H1 (cell line): ENCODE results near the gene ATF7IP2. TPM values are rescaled to one million over a fixed set of nuclear protein-coding genes. Genes with fewer than 3 reads are reported as not detected.
"Not testable (repeated sequence)": the region's sequence is repeated elsewhere in the genome, so short reads cannot be mapped to it uniquely, and the experiment has no call there.

ENCODE experiments used
- CTCF ChIA-PET: fragments of 300-600 bp; sonication (Branson Sonifier 250); formaldehyde crosslinking; loops from one replicate; lab custom pipeline; 2021; ENCODE audit not compliant: partially characterized antibody; lab: Charles Lee
- POLR2A ChIA-PET: fragments of 300-600 bp; sonication (Branson Sonifier 250); formaldehyde crosslinking; loops from one replicate; lab custom pipeline; 2021; ENCODE audit warnings: inconsistent platforms; ENCODE audit not compliant: partially characterized antibody; lab: Charles Lee
- DNase-seq, 2 experiments: peaks; one replicate each; pipeline versions ENCODE4 v3.0.0 to v3.0.0-alpha.2; 2010 to 2022; ENCODE audit warnings: low spot score in 2 of 2, low read depth in 1 of 2, mixed read lengths in 1 of 2
- FAIRE-seq: peaks from 2 replicates; lab custom pipeline; 2011; peaks lifted over from hg19 to GRCh38; lab: Jason Lieb, UNC
- H2AFZ ChIP-seq: 2 replicates; pipeline ENCODE4 v1.8.1; 2012; ENCODE audit warnings: low read length, inconsistent platforms
- H2AK5ac ChIP-seq: 2 replicates; pipeline ENCODE4 v1.6.1; 2013; ENCODE audit warnings: low read depth, low read length
- H2BK120ac ChIP-seq: replicated peaks from 2 replicates; pipeline ENCODE3; 2013; ENCODE audit warnings: low read depth, low read length, inconsistent platforms
- H2BK12ac ChIP-seq: 2 replicates; pipeline ENCODE4 v1.6.1; 2013; ENCODE audit warnings: low read depth, low read length
- H2BK15ac ChIP-seq: 2 replicates; pipeline ENCODE4 v1.6.1; 2013; ENCODE audit warnings: low read length
- H2BK20ac ChIP-seq: 2 replicates; pipeline ENCODE4 v1.6.1; 2013; ENCODE audit warnings: low read length
- H2BK5ac ChIP-seq: 2 replicates; pipeline ENCODE4 v1.6.1; 2013; ENCODE audit warnings: low read depth, low read length
- H3K14ac ChIP-seq: 2 replicates; pipeline ENCODE4 v1.6.1; 2013; ENCODE audit warnings: inconsistent platforms; ENCODE audit not compliant: insufficient read length
- H3K18ac ChIP-seq: 2 replicates; pipeline ENCODE4 v1.6.1; 2013; ENCODE audit warnings: low read length; ENCODE audit errors: extremely low read depth
- H3K23ac ChIP-seq: 2 replicates; pipeline ENCODE4 v1.6.1; 2013; ENCODE audit warnings: inconsistent platforms; ENCODE audit not compliant: insufficient read length
- H3K23me2 ChIP-seq: 2 replicates; pipeline ENCODE4 v1.6.1; 2013; ENCODE audit warnings: low read depth, low read length
- H3K27ac ChIP-seq: 2 replicates; pipeline ENCODE4 v1.6.1; 2011; ENCODE audit warnings: low read depth, low read length, inconsistent platforms
- H3K27me3 ChIP-seq, 4 experiments: replicated peaks in 1 of 4; 1 replicate in 1 of 4; 2 replicates in 3 of 4; pipeline versions ENCODE4 v1.6.1 to v1.8.1; 2011 to 2013; ENCODE audit warnings: low read length in 3 of 4, mild to moderate bottlenecking in 3 of 4, inconsistent platforms in 2 of 4, mixed read lengths in 2 of 4, moderate library complexity in 1 of 4; ENCODE audit not compliant: control insufficient read depth in 3 of 4, insufficient read depth in 3 of 4; ENCODE audit errors: extremely low read depth in 1 of 4
- H3K36me3 ChIP-seq, 4 experiments: 2 replicates each; pipeline versions ENCODE4 v1.6.1 to v1.8.1; 2011 to 2013; ENCODE audit warnings: mild to moderate bottlenecking in 4 of 4, low read length in 3 of 4, moderate library complexity in 2 of 4, control low read depth in 1 of 4, inconsistent platforms in 1 of 4; ENCODE audit not compliant: insufficient read depth in 4 of 4, control insufficient read depth in 2 of 4
- H3K4ac ChIP-seq: replicated peaks from 2 replicates; pipeline ENCODE3; 2013; ENCODE audit warnings: low read length, low read depth, mixed read lengths, inconsistent platforms; ENCODE audit not compliant: insufficient read length
- H3K4me1 ChIP-seq, 4 experiments: replicated peaks in 1 of 4; 1 replicate in 1 of 4; 2 replicates in 3 of 4; pipeline versions ENCODE4 v1.6.1 to v1.8.1; 2011 to 2013; ENCODE audit warnings: low read length in 3 of 4, inconsistent platforms in 2 of 4, mixed read lengths in 1 of 4; ENCODE audit not compliant: insufficient read depth in 4 of 4, control insufficient read depth in 3 of 4
- H3K4me2 ChIP-seq, 2 experiments: 2 replicates each; pipeline versions ENCODE4 v1.6.1 to v1.8.1; 2011 to 2013; ENCODE audit warnings: low read depth in 2 of 2, low read length in 2 of 2, control low read depth in 1 of 2, inconsistent platforms in 1 of 2, mild to moderate bottlenecking in 1 of 2; ENCODE audit not compliant: insufficient read depth in 1 of 2
- H3K4me3 ChIP-seq, 4 experiments: fragments of 200-600, 300-600 bp in 1 of 4; sonication (generic), shearing (Covaris generic), sonication (Bioruptor Twin) in 1 of 4; 2 replicates each; pipeline versions ENCODE4 v1.5.1 to v1.8.1; 2011 to 2016; ENCODE audit warnings: low read length in 4 of 4, low read depth in 3 of 4, control low read depth in 2 of 4, inconsistent platforms in 2 of 4, mild to moderate bottlenecking in 2 of 4, mixed read lengths in 1 of 4, moderate library complexity in 1 of 4; ENCODE audit not compliant: insufficient read depth in 2 of 4; ENCODE audit errors: extremely low read depth in 1 of 4
- H3K56ac ChIP-seq: replicated peaks from 2 replicates; pipeline ENCODE3; 2013; ENCODE audit warnings: low read depth, mild to moderate bottlenecking, mixed read lengths, low read length, inconsistent platforms; ENCODE audit not compliant: insufficient read length
- H3K79me1 ChIP-seq: 2 replicates; pipeline ENCODE4 v1.6.1; 2013; ENCODE audit warnings: low read depth, low read length, control low read depth
- H3K79me2 ChIP-seq, 2 experiments: 2 replicates each; pipeline versions ENCODE4 v1.6.1 to v1.8.1; 2012 to 2013; ENCODE audit warnings: low read length in 2 of 2, mild to moderate bottlenecking in 2 of 2, inconsistent platforms in 1 of 2; ENCODE audit not compliant: insufficient read depth in 2 of 2, control insufficient read depth in 1 of 2
- H3K9ac ChIP-seq, 4 experiments: replicated peaks in 1 of 4; 1 replicate in 1 of 4; 2 replicates in 3 of 4; pipeline versions ENCODE4 v1.6.1 to v1.8.1; 2011 to 2013; ENCODE audit warnings: low read depth in 3 of 4, low read length in 3 of 4, control low read depth in 2 of 4, mild to moderate bottlenecking in 2 of 4, moderate library complexity in 2 of 4, inconsistent platforms in 1 of 4; ENCODE audit errors: extremely low read depth in 1 of 4
- H3K9me3 ChIP-seq, 2 experiments: 2 replicates each; pipeline versions ENCODE4 v1.6.1 to v1.8.1; 2012 to 2013; ENCODE audit warnings: mild to moderate bottlenecking in 2 of 2, moderate library complexity in 2 of 2, control low read depth in 1 of 2, inconsistent platforms in 1 of 2, low read depth in 1 of 2, low read length in 1 of 2, mixed read lengths in 1 of 2; ENCODE audit not compliant: insufficient read depth in 2 of 2
- H4K20me1 ChIP-seq, 2 experiments: replicated peaks in 1 of 2; 2 replicates each; pipeline versions ENCODE3 to v1.8.1; 2011 to 2013; ENCODE audit warnings: inconsistent platforms in 2 of 2, low read length in 2 of 2, mild to moderate bottlenecking in 1 of 2; ENCODE audit not compliant: insufficient read depth in 2 of 2, control insufficient read depth in 1 of 2
- H4K5ac ChIP-seq: 2 replicates; pipeline ENCODE4 v1.6.1; 2013; ENCODE audit warnings: low read length, low read depth, mixed read lengths, inconsistent platforms; ENCODE audit not compliant: insufficient read length
- H4K8ac ChIP-seq: 2 replicates; pipeline ENCODE4 v1.8.0; 2013; ENCODE audit warnings: mild to moderate bottlenecking, moderate library complexity, low read length, inconsistent platforms; ENCODE audit not compliant: insufficient read depth; ENCODE audit errors: extremely low read depth
- H4K91ac ChIP-seq: replicated peaks from 2 replicates; pipeline ENCODE3; 2013; ENCODE audit warnings: low read length, mixed read lengths, inconsistent platforms; ENCODE audit not compliant: insufficient read length
- WGBS, 2 experiments: shearing (Covaris generic) in 1 of 2; methylation state at CpG; one replicate each; pipeline versions ENCODE4 v1.1.6 to v1.1.7; 2013 to 2015; ENCODE audit warnings: low lambda C conversion rate in 2 of 2, mixed read lengths in 2 of 2, inconsistent platforms in 1 of 2, low coverage in 1 of 2, missing lambda C conversion rate in 1 of 2; ENCODE audit not compliant: insufficient replicate concordance in 2 of 2, insufficient coverage in 1 of 2, insufficient read length in 1 of 2; ENCODE audit errors: extremely low coverage in 1 of 2, missing lambda C conversion rate in 1 of 2; 5-methylcytosine and 5-hydroxymethylcytosine counted together
- polyA plus RNA-seq, 7 experiments: library from polyadenylated mRNA; depleted of rRNA in 3 of 7; stranded (reverse) in 5 of 7; unstranded in 2 of 7; fragments of >200 nt in 5 of 7; fragments of 200-250 nt in 2 of 7; gene quantifications; 1 replicate in 5 of 7; 2 replicates in 1 of 7; 4 replicates in 1 of 7; pipeline versions ENCODE4 v1.2.1 to v1.2.3, GENCODE V29; 2011 to 2013; ENCODE audit warnings: missing spikeins in 2 of 7, mixed read lengths in 2 of 7
- total RNA-seq: library from RNA; stranded (reverse); fragmentation: NEBNext Ultra II Directional; extraction: Animal tissue kit (Norgen Biotek cat#: 25700); gene quantifications from 2 replicates; pipeline ENCODE4 v1.2.1, GENCODE V29; 2021

The ATF7IP2 gene
- total and polyA plus RNA-seq, 2 of the 8 experiments (the other 6 are each of a cell fraction or from before 2014, with no cell fraction given), result 28.7 to 32.8 TPM

- H3K27me3 ChIP-seq, H3K79me2 ChIP-seq, H3K4me3 ChIP-seq, H3K4me1 ChIP-seq, H2AFZ ChIP-seq, POLR2A ChIA-PET, H2BK15ac ChIP-seq, H3K4me2 ChIP-seq, H3K14ac ChIP-seq, H3K18ac ChIP-seq, H4K8ac ChIP-seq, H3K56ac ChIP-seq, H3K79me1 ChIP-seq, H2BK20ac ChIP-seq, H4K5ac ChIP-seq, DNase-seq, H3K36me3 ChIP-seq, H3K23me2 ChIP-seq, H2BK120ac ChIP-seq, H2AK5ac ChIP-seq, H3K9ac ChIP-seq, H4K20me1 ChIP-seq, H2BK12ac ChIP-seq, H3K23ac ChIP-seq, H3K4ac ChIP-seq, H4K91ac ChIP-seq, H2BK5ac ChIP-seq, H3K27ac ChIP-seq, FAIRE-seq, H3K9me3 ChIP-seq: not testable (repeated sequence)
- WGBS, 2 experiments, result 93% methylated on average over 7 of the region's 8 CpGs; no CpG with 5 or more reads in 1 of the 2 experiments
- CTCF ChIA-PET, result interaction anchor here (1.6 kb wide), 1 partner anchor 370 kb away, joined by 3 read pairs; no protein-coding TSS in a partner anchor
Measured at GRCh38 chr16:10366619-10367018, 19.2 kb upstream of the ATF7IP2 start.
